Chondrocyte (in vitro differentiated cells): Measurements from ENCODE around the gene PRLR. TPM values are rescaled to one million over a fixed set of nuclear protein-coding genes. Genes with fewer than 3 reads are reported as not detected.

ENCODE experiments used
- DNase-seq: peaks from one replicate; pipeline ENCODE4 v3.0.0; 2021; ENCODE audit warnings: mixed read lengths, low spot score
- H3K27ac Mint-ChIP-seq: one replicate; pipeline ENCODE4 v1.8.0; 2021; ENCODE audit warnings: mild to moderate bottlenecking, moderate library complexity, mixed read lengths; ENCODE audit not compliant: unreplicated experiment
- H3K27me3 Mint-ChIP-seq: 2 replicates; pipeline ENCODE4 v1.8.0; 2021; ENCODE audit warnings: low read depth, mixed read lengths
- H3K36me3 Mint-ChIP-seq: 2 replicates; pipeline ENCODE4 v1.8.0; 2021; ENCODE audit warnings: low read depth, mixed read lengths
- H3K4me1 Mint-ChIP-seq: 2 replicates; pipeline ENCODE4 v1.8.0; 2021; ENCODE audit warnings: low read depth, mild to moderate bottlenecking, mixed read lengths
- H3K4me3 Mint-ChIP-seq: one replicate; pipeline ENCODE4 v1.8.0; 2021; ENCODE audit warnings: mild to moderate bottlenecking, moderate library complexity, mixed read lengths; ENCODE audit not compliant: unreplicated experiment
- H3K9me3 Mint-ChIP-seq: 2 replicates; pipeline ENCODE4 v1.8.0; 2021; ENCODE audit warnings: low read depth, mixed read lengths
- total RNA-seq: library from RNA; stranded (reverse); gene quantifications from 3 replicates; pipeline ENCODE4 v1.2.1, GENCODE V29; 2021
- TF ChIP-seq, protein P1 (sequence below): fragments of 200-600 bp; sonication (generic); IDR thresholded peaks from 2 replicates; pipeline ENCODE4 v1.5.0; 2021; ENCODE audit warnings: antibody characterized with exemption, mild to moderate bottlenecking, moderate library complexity

Gene PRLR
- total RNA-seq, 1 donor from 2014 or later = 0.05 TPM

DNA sequence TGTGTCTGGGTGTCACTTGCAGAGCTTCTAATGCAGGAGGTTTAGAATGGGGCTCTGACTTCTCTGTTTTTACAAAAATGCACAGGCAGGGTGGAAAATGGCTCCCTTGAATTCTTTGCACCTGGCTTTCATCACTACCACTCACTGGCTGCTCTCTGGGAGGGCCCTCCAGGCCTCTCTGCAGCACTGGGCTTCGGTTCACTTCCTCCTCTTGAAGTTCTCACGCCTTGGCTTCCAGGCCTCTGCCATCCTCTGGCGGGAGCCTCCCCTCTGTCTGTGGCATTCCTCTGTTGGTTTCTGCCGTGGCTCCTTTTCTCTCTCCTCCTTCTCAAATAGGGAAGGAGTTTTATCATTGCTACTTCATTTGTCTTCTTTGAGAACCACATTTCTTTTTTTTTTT is 2.8 kb upstream of the PRLR start:
- peaks cover 14% of the 10 kb centered on the region for H3K4me1 Mint-ChIP-seq
- peaks cover 4% of the 10 kb centered on the region for H3K9me3 Mint-ChIP-seq
- TF ChIP-seq, protein P1, sequence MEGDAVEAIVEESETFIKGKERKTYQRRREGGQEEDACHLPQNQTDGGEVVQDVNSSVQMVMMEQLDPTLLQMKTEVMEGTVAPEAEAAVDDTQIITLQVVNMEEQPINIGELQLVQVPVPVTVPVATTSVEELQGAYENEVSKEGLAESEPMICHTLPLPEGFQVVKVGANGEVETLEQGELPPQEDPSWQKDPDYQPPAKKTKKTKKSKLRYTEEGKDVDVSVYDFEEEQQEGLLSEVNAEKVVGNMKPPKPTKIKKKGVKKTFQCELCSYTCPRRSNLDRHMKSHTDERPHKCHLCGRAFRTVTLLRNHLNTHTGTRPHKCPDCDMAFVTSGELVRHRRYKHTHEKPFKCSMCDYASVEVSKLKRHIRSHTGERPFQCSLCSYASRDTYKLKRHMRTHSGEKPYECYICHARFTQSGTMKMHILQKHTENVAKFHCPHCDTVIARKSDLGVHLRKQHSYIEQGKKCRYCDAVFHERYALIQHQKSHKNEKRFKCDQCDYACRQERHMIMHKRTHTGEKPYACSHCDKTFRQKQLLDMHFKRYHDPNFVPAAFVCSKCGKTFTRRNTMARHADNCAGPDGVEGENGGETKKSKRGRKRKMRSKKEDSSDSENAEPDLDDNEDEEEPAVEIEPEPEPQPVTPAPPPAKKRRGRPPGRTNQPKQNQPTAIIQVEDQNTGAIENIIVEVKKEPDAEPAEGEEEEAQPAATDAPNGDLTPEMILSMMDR = no peak
- no peaks in the 10 kb centered on the region for H3K36me3 Mint-ChIP-seq
- H3K27me3 Mint-ChIP-seq = peaks cover 33% of the 10 kb centered on the region
- no peak for DNase-seq
- no peak overlapping the region for H3K27ac Mint-ChIP-seq
- no peak overlapping the region for H3K4me3 Mint-ChIP-seq

DNA sequence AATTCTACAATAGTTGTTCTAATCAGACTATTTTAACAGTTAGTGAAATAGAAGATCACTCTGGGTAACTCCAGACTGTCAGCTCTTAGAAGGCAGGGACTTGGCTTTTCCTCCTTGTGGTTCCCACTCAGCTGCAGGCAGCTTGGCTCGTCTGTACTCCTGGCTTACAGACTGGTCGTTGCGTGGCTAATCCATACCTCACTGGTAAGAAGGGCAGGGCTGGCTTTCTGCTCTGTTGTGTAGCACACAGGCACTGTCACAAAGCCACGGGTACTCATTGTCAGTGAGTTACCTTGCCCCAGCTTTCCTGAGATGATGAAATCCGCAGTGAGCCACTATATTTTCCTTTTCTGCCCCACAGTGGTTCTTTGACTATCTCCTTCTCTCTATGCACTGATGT is 1.8 kb upstream of the PRLR start:
- Mint-ChIP-seq H3K4me3 (no peak overlapping the region), H3K27ac (no peak overlapping the region), H3K27me3 (peaks cover 43% of the 10 kb centered on the region), H3K36me3 (no peaks in the 10 kb centered on the region), H3K4me1 (peaks cover 14% of the 10 kb centered on the region), H3K9me3 (no peaks in the 10 kb centered on the region)
- DNase-seq = no peak
- TF ChIP-seq, protein P1 = no peak

DNA sequence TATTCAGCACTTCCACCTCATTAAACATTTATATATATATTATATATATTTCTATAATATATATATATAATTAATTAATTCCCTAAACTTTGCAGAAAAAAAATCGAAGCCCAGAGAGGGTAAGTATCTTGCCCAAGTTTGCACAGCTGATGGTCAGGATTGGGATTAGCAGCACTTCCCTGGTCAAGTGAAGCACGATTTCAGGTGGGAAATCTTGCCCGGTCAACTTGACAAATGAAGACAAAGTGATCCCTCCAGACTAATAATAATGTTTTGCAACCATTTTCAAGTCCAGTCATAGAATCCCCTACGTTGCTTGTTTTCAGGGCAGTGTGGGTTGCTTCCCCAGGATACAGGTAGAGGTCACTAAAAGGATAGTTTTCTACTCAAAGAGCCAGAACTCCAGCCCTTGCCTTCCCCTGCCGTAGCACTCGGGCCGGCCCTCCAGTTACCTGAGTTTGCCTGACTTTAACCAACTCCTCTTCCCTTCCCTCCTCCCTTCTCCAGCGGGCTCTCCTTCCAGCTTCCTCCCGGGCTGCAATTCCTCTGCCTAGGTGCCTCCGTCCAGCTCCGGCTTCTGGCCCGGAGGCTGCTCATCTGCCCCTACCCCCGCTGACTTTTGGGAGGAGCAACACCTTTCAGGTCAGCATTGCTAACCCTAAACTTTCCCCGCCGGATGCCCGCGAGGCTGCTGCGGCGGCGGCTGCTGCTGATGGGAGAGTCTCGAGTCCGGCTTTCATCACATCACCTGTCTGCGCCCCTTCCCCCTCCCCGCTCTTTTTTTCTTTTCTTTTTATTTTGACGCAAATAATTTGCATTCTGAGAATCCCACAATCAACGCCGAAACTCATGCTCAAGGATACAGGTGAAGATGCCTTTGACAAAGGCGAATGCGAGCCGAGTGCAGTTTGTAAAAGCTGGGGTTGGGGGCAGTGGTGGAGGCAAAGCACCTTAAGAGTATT is 930 bp downstream of the PRLR start:
- no peaks in the 10 kb centered on the region for H3K9me3 Mint-ChIP-seq
- H3K27me3 Mint-ChIP-seq = peaks cover 60% of the 10 kb centered on the region
- no peaks in the 10 kb centered on the region for H3K36me3 Mint-ChIP-seq
- H3K27ac Mint-ChIP-seq = no peak overlapping the region
- H3K4me3 Mint-ChIP-seq = peak overlapping the region; percentile 66
- no peak for DNase-seq
- H3K4me1 Mint-ChIP-seq = peaks cover 14% of the 10 kb centered on the region
- TF ChIP-seq, protein P1 = peak; percentile 22

DNA sequence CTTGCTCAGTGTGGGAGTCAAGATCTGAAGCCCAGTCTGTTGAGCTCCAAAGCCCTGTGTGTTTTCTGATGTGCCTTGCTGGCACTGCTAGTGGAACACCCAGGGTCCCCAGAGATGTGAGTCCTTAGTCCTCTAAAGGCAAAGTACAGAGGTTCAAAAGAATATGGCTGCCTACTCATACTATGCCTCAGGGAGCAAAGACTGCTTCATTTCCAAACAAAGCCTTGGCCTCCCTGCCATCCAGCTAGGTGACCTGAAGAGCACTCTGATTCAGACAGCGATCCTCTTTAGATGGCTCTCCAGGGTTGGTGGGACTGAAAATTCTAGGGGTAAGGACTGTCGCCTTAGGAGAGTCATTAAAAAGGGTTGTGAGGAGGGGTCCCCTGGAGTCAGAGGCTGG is 2.0 kb downstream of the PRLR start:
- peaks cover 14% of the 10 kb centered on the region for H3K4me1 Mint-ChIP-seq
- no peaks in the 10 kb centered on the region for H3K36me3 Mint-ChIP-seq
- peaks cover 68% of the 10 kb centered on the region for H3K27me3 Mint-ChIP-seq
- no peaks in the 10 kb centered on the region for H3K9me3 Mint-ChIP-seq
- DNase-seq = no peak
- no peak overlapping the region for H3K4me3 Mint-ChIP-seq
- H3K27ac Mint-ChIP-seq = no peak overlapping the region
- TF ChIP-seq, protein P1 = no peak

DNA sequence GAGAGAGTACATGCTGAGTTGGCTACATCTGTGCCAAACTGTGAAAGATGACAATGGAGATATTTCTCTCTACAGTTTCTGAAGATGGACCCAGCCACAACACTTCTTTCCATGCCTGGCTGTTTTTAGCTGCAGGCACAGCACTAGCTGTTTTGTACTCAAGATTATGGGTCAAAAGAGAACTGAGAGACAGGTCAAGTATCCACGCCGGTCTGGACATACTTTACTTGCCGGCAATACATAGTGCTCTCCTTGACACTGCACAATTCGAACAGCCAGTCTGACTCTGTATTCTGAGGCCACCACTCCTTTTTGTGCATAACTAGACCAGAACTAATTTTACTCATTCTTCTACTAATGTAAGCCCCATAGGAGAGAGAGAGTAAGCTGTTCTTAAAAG is 2.6 kb downstream of the PRLR start:
- TF ChIP-seq, protein P1 = no peak
- H3K27me3 Mint-ChIP-seq = peaks cover 68% of the 10 kb centered on the region
- H3K4me3 Mint-ChIP-seq = no peak overlapping the region
- peaks cover 14% of the 10 kb centered on the region for H3K4me1 Mint-ChIP-seq
- no peaks in the 10 kb centered on the region for H3K9me3 Mint-ChIP-seq
- no peak overlapping the region for H3K27ac Mint-ChIP-seq
- H3K36me3 Mint-ChIP-seq = no peaks in the 10 kb centered on the region
- DNase-seq = no peak
